H1 (cell line): ENCODE measurements around the gene VCP. TPM values are rescaled to one million over a fixed set of nuclear protein-coding genes. Genes with fewer than 3 reads are reported as not detected.

Experiments used
- CTCF ChIA-PET: fragments of 300-600 bp; sonication (Branson Sonifier 250); formaldehyde crosslinking; loops from one replicate; lab custom pipeline; 2021; ENCODE audit not compliant: partially characterized antibody; lab: Charles Lee
- POLR2A ChIA-PET: fragments of 300-600 bp; sonication (Branson Sonifier 250); formaldehyde crosslinking; loops from one replicate; lab custom pipeline; 2021; ENCODE audit warnings: inconsistent platforms; ENCODE audit not compliant: partially characterized antibody; lab: Charles Lee
- DNase-seq, 2 experiments: peaks; one replicate each; pipeline versions ENCODE4 v3.0.0 to v3.0.0-alpha.2; 2010 to 2022; ENCODE audit warnings: low spot score in 2 of 2, low read depth in 1 of 2, mixed read lengths in 1 of 2
- FAIRE-seq: peaks from 2 replicates; lab custom pipeline; 2011; peaks lifted over from hg19 to GRCh38; lab: Jason Lieb, UNC
- H2AFZ ChIP-seq: 2 replicates; pipeline ENCODE4 v1.8.1; 2012; ENCODE audit warnings: low read length, inconsistent platforms
- H2AK5ac ChIP-seq: 2 replicates; pipeline ENCODE4 v1.6.1; 2013; ENCODE audit warnings: low read depth, low read length
- H2BK120ac ChIP-seq: replicated peaks from 2 replicates; pipeline ENCODE3; 2013; ENCODE audit warnings: low read depth, low read length, inconsistent platforms
- H2BK12ac ChIP-seq: 2 replicates; pipeline ENCODE4 v1.6.1; 2013; ENCODE audit warnings: low read depth, low read length
- H2BK15ac ChIP-seq: 2 replicates; pipeline ENCODE4 v1.6.1; 2013; ENCODE audit warnings: low read length
- H2BK20ac ChIP-seq: 2 replicates; pipeline ENCODE4 v1.6.1; 2013; ENCODE audit warnings: low read length
- H2BK5ac ChIP-seq: 2 replicates; pipeline ENCODE4 v1.6.1; 2013; ENCODE audit warnings: low read depth, low read length
- H3K14ac ChIP-seq: 2 replicates; pipeline ENCODE4 v1.6.1; 2013; ENCODE audit warnings: inconsistent platforms; ENCODE audit not compliant: insufficient read length
- H3K18ac ChIP-seq: 2 replicates; pipeline ENCODE4 v1.6.1; 2013; ENCODE audit warnings: low read length; ENCODE audit errors: extremely low read depth
- H3K23ac ChIP-seq: 2 replicates; pipeline ENCODE4 v1.6.1; 2013; ENCODE audit warnings: inconsistent platforms; ENCODE audit not compliant: insufficient read length
- H3K23me2 ChIP-seq: 2 replicates; pipeline ENCODE4 v1.6.1; 2013; ENCODE audit warnings: low read depth, low read length
- H3K27ac ChIP-seq: 2 replicates; pipeline ENCODE4 v1.6.1; 2011; ENCODE audit warnings: low read depth, low read length, inconsistent platforms
- H3K27me3 ChIP-seq, 4 experiments: replicated peaks in 1 of 4; 1 replicate in 1 of 4; 2 replicates in 3 of 4; pipeline versions ENCODE4 v1.6.1 to v1.8.1; 2011 to 2013; ENCODE audit warnings: low read length in 3 of 4, mild to moderate bottlenecking in 3 of 4, inconsistent platforms in 2 of 4, mixed read lengths in 2 of 4, moderate library complexity in 1 of 4; ENCODE audit not compliant: control insufficient read depth in 3 of 4, insufficient read depth in 3 of 4; ENCODE audit errors: extremely low read depth in 1 of 4
- H3K36me3 ChIP-seq, 4 experiments: 2 replicates each; pipeline versions ENCODE4 v1.6.1 to v1.8.1; 2011 to 2013; ENCODE audit warnings: mild to moderate bottlenecking in 4 of 4, low read length in 3 of 4, moderate library complexity in 2 of 4, control low read depth in 1 of 4, inconsistent platforms in 1 of 4; ENCODE audit not compliant: insufficient read depth in 4 of 4, control insufficient read depth in 2 of 4
- H3K4ac ChIP-seq: replicated peaks from 2 replicates; pipeline ENCODE3; 2013; ENCODE audit warnings: low read length, low read depth, mixed read lengths, inconsistent platforms; ENCODE audit not compliant: insufficient read length
- H3K4me1 ChIP-seq, 4 experiments: replicated peaks in 1 of 4; 1 replicate in 1 of 4; 2 replicates in 3 of 4; pipeline versions ENCODE4 v1.6.1 to v1.8.1; 2011 to 2013; ENCODE audit warnings: low read length in 3 of 4, inconsistent platforms in 2 of 4, mixed read lengths in 1 of 4; ENCODE audit not compliant: insufficient read depth in 4 of 4, control insufficient read depth in 3 of 4
- H3K4me2 ChIP-seq, 2 experiments: 2 replicates each; pipeline versions ENCODE4 v1.6.1 to v1.8.1; 2011 to 2013; ENCODE audit warnings: low read depth in 2 of 2, low read length in 2 of 2, control low read depth in 1 of 2, inconsistent platforms in 1 of 2, mild to moderate bottlenecking in 1 of 2; ENCODE audit not compliant: insufficient read depth in 1 of 2
- H3K4me3 ChIP-seq, 4 experiments: fragments of 200-600, 300-600 bp in 1 of 4; sonication (generic), shearing (Covaris generic), sonication (Bioruptor Twin) in 1 of 4; 2 replicates each; pipeline versions ENCODE4 v1.5.1 to v1.8.1; 2011 to 2016; ENCODE audit warnings: low read length in 4 of 4, low read depth in 3 of 4, control low read depth in 2 of 4, inconsistent platforms in 2 of 4, mild to moderate bottlenecking in 2 of 4, mixed read lengths in 1 of 4, moderate library complexity in 1 of 4; ENCODE audit not compliant: insufficient read depth in 2 of 4; ENCODE audit errors: extremely low read depth in 1 of 4
- H3K56ac ChIP-seq: replicated peaks from 2 replicates; pipeline ENCODE3; 2013; ENCODE audit warnings: low read depth, mild to moderate bottlenecking, mixed read lengths, low read length, inconsistent platforms; ENCODE audit not compliant: insufficient read length
- H3K79me1 ChIP-seq: 2 replicates; pipeline ENCODE4 v1.6.1; 2013; ENCODE audit warnings: low read depth, low read length, control low read depth
- H3K79me2 ChIP-seq, 2 experiments: 2 replicates each; pipeline versions ENCODE4 v1.6.1 to v1.8.1; 2012 to 2013; ENCODE audit warnings: low read length in 2 of 2, mild to moderate bottlenecking in 2 of 2, inconsistent platforms in 1 of 2; ENCODE audit not compliant: insufficient read depth in 2 of 2, control insufficient read depth in 1 of 2
- H3K9ac ChIP-seq, 4 experiments: replicated peaks in 1 of 4; 1 replicate in 1 of 4; 2 replicates in 3 of 4; pipeline versions ENCODE4 v1.6.1 to v1.8.1; 2011 to 2013; ENCODE audit warnings: low read depth in 3 of 4, low read length in 3 of 4, control low read depth in 2 of 4, mild to moderate bottlenecking in 2 of 4, moderate library complexity in 2 of 4, inconsistent platforms in 1 of 4; ENCODE audit errors: extremely low read depth in 1 of 4
- H3K9me3 ChIP-seq, 2 experiments: 2 replicates each; pipeline versions ENCODE4 v1.6.1 to v1.8.1; 2012 to 2013; ENCODE audit warnings: mild to moderate bottlenecking in 2 of 2, moderate library complexity in 2 of 2, control low read depth in 1 of 2, inconsistent platforms in 1 of 2, low read depth in 1 of 2, low read length in 1 of 2, mixed read lengths in 1 of 2; ENCODE audit not compliant: insufficient read depth in 2 of 2
- H4K20me1 ChIP-seq, 2 experiments: replicated peaks in 1 of 2; 2 replicates each; pipeline versions ENCODE3 to v1.8.1; 2011 to 2013; ENCODE audit warnings: inconsistent platforms in 2 of 2, low read length in 2 of 2, mild to moderate bottlenecking in 1 of 2; ENCODE audit not compliant: insufficient read depth in 2 of 2, control insufficient read depth in 1 of 2
- H4K5ac ChIP-seq: 2 replicates; pipeline ENCODE4 v1.6.1; 2013; ENCODE audit warnings: low read length, low read depth, mixed read lengths, inconsistent platforms; ENCODE audit not compliant: insufficient read length
- H4K8ac ChIP-seq: 2 replicates; pipeline ENCODE4 v1.8.0; 2013; ENCODE audit warnings: mild to moderate bottlenecking, moderate library complexity, low read length, inconsistent platforms; ENCODE audit not compliant: insufficient read depth; ENCODE audit errors: extremely low read depth
- H4K91ac ChIP-seq: replicated peaks from 2 replicates; pipeline ENCODE3; 2013; ENCODE audit warnings: low read length, mixed read lengths, inconsistent platforms; ENCODE audit not compliant: insufficient read length
- NANOG ChIP-seq: IDR thresholded peaks from 2 replicates; pipeline ENCODE4 v1.6.1; 2011; ENCODE audit warnings: low read length, low read depth, mild to moderate bottlenecking, inconsistent platforms; ENCODE audit not compliant: insufficient read depth, poor library complexity, severe bottlenecking
- WGBS, 2 experiments: shearing (Covaris generic) in 1 of 2; methylation state at CpG; one replicate each; pipeline versions ENCODE4 v1.1.6 to v1.1.7; 2013 to 2015; ENCODE audit warnings: low lambda C conversion rate in 2 of 2, mixed read lengths in 2 of 2, inconsistent platforms in 1 of 2, low coverage in 1 of 2, missing lambda C conversion rate in 1 of 2; ENCODE audit not compliant: insufficient replicate concordance in 2 of 2, insufficient coverage in 1 of 2, insufficient read length in 1 of 2; ENCODE audit errors: extremely low coverage in 1 of 2, missing lambda C conversion rate in 1 of 2; 5-methylcytosine and 5-hydroxymethylcytosine counted together
- polyA plus RNA-seq, 7 experiments: library from polyadenylated mRNA; depleted of rRNA in 3 of 7; stranded (reverse) in 5 of 7; unstranded in 2 of 7; fragments of >200 nt in 5 of 7; fragments of 200-250 nt in 2 of 7; gene quantifications; 1 replicate in 5 of 7; 2 replicates in 1 of 7; 4 replicates in 1 of 7; pipeline versions ENCODE4 v1.2.1 to v1.2.3, GENCODE V29; 2011 to 2013; ENCODE audit warnings: missing spikeins in 2 of 7, mixed read lengths in 2 of 7
- total RNA-seq: library from RNA; stranded (reverse); fragmentation: NEBNext Ultra II Directional; extraction: Animal tissue kit (Norgen Biotek cat#: 25700); gene quantifications from 2 replicates; pipeline ENCODE4 v1.2.1, GENCODE V29; 2021

VCP gene
- total and polyA plus RNA-seq, 2 of the 8 experiments (the other 6 are each of a cell fraction or from before 2014, with no cell fraction given), result 173 to 375 TPM

- Histone ChIP-seq H2BK120ac (no peak overlapping the region), H2BK12ac (no peak overlapping the region), H2BK5ac (no peak overlapping the region), H3K27me3 (no peaks in the 10 kb centered on the region), H4K91ac (no peak overlapping the region), H3K23me2 (peaks cover 15% of the 10 kb centered on the region; the same call in 1 of the 2 replicates), H4K20me1 (peaks cover 5 to 12% of the 10 kb centered on the region in 2 experiments), H4K8ac (no peak overlapping the region), H3K4me1 (peaks cover 6 to 24% (median 10%) of the 10 kb centered on the region in 4 experiments), H3K4me2 (no peak overlapping the region), H3K79me1 (peaks cover 8% of the 10 kb centered on the region), H2AFZ (no peak overlapping the region), H4K5ac (no peak overlapping the region), H3K4ac (no peak overlapping the region), H3K18ac (no peak overlapping the region), H2AK5ac (no peak overlapping the region), H3K14ac (no peak overlapping the region), H2BK20ac (no peak overlapping the region), H3K23ac (no peak overlapping the region), H3K56ac (no peak overlapping the region), H3K9ac (no peak overlapping the region), H3K36me3 (peaks cover 19 to 42% (median 36%) of the 10 kb centered on the region in 4 experiments), H3K27ac (no peak overlapping the region), H3K4me3 (no peak overlapping the region), H3K79me2 (peaks cover 23 to 45% of the 10 kb centered on the region in 2 experiments), H3K9me3 (no peaks in the 10 kb centered on the region), H2BK15ac (no peak overlapping the region)
- ChIA-PET CTCF (no interaction called here), POLR2A (interaction anchor here (0.9 to 17.6 kb wide), 2 partner anchors 23 to 24 kb away, joined by 4 to 440 read pairs; partner anchors contain the start of genes PIGO and STOML2)
- FAIRE-seq (no peak), DNase-seq (no peak)
- 92% methylated on average over 8 of the region's 8 CpGs; no CpG with 5 or more reads in 1 of the 2 experiments for WGBS, 2 experiments
- TF ChIP-seq NANOG, result no peak
These were observed 2.4 kb upstream of the VCP start for GRCh38 chr9:35074791-35075190.
